ENCODE data around the gene ABI3BP.

ABI3BP gene

DNA sequence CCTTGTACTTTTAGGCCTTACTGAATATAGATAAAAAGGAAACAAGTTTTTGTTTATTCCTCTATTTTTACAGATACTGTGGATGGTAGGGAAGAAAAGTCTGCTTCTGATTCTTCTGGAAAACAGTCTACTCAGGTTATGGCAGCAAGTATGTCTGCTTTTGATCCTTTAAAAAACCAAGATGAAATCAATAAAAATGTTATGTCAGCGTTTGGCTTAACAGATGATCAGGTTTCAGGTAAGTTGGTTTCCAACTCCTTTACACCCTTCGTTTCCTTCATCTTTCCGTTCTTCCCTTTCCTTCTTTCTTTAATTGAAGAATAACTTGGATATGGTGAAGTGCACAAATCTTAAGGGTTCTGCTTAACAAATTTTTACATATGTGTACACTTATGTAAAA is 260.8 kb downstream of the ABI3BP start:
- DNase-seq (ENCODE audit: insufficient read length, low spot score) = no peak
- TF ChIP-seq TAF1 (IDR thresholded peaks at IDR 0.05; ENCODE audit: low read depth, low read length) (no peak), PAX5 (IDR thresholded peaks at IDR 0.05; ENCODE audit: insufficient read depth, low read length, severe bottlenecking) (no peak), POLR2AphosphoS5 (IDR thresholded peaks at IDR 0.05; ENCODE audit: low read depth, low read length) (no peak), POU2F2 (IDR thresholded peaks at IDR 0.05; ENCODE audit: low read depth, low read length) (no peak), POLR2A (IDR thresholded peaks at IDR 0.05; ENCODE audit: low read depth, low read length) (no peak), SPI1 (IDR thresholded peaks at IDR 0.05; ENCODE audit: low read depth, low read length) (no peak)
- no peak for FAIRE-seq

DNA sequence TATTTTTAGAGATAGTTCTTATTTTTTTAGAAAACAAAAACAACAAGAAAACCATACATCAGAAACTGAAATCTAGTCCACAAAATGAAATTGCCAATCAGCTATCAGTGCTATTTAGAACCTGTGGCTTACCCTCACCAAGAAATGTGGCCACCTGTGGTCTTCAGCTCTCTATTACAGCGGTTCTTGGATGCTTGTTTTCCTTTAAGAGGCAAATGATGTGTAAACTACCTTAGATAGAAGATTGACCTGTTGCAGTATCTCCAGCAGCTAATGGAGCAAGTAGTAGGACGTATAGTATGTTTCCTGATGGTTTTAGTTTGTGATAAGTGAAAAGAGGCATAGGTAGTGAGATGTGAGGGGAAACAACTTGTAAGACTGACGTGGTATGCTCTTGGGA is 262.7 kb downstream of the ABI3BP start:
- FAIRE-seq = no peak
- DNase-seq (ENCODE audit: insufficient read length, low spot score) = no peak
- no peak for TF ChIP-seq POLR2AphosphoS5 (IDR thresholded peaks at IDR 0.05; ENCODE audit: low read depth, low read length)
- no peak for TF ChIP-seq POLR2A (IDR thresholded peaks at IDR 0.05; ENCODE audit: low read depth, low read length)
- TF ChIP-seq TAF1 (IDR thresholded peaks at IDR 0.05; ENCODE audit: low read depth, low read length) = no peak
- no peak for TF ChIP-seq PAX5 (IDR thresholded peaks at IDR 0.05; ENCODE audit: insufficient read depth, low read length, severe bottlenecking)
- no peak for TF ChIP-seq POU2F2 (IDR thresholded peaks at IDR 0.05; ENCODE audit: low read depth, low read length)
- no peak for TF ChIP-seq SPI1 (IDR thresholded peaks at IDR 0.05; ENCODE audit: low read depth, low read length)

DNA sequence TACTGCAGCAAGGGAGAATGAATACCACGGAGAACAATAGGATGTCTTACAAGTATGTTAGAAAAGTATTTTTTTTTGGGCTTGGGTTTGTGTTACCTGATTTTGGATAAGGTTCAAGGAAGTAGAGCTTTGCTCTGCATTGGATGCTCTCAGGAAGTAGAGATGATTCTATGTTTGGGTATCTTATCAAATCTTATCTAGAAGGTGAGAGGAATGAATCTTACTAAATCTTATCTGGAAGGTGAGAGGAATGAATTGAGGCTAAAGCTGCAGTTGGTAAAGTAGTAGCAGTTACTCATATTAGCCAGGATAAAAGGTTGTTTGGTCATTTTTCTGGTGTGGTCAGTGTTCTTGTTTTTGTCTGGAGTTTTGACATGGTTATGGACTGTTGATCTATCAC is 266.5 kb downstream of the ABI3BP start:
- no peak for TF ChIP-seq POU2F2 (IDR thresholded peaks at IDR 0.05; ENCODE audit: low read depth, low read length)
- no peak for TF ChIP-seq POLR2A (IDR thresholded peaks at IDR 0.05; ENCODE audit: low read depth, low read length)
- TF ChIP-seq PAX5 (IDR thresholded peaks at IDR 0.05; ENCODE audit: insufficient read depth, low read length, severe bottlenecking) = no peak
- TF ChIP-seq SPI1 (IDR thresholded peaks at IDR 0.05; ENCODE audit: low read depth, low read length) = no peak
- TF ChIP-seq TAF1 (IDR thresholded peaks at IDR 0.05; ENCODE audit: low read depth, low read length) = no peak
- TF ChIP-seq POLR2AphosphoS5 (IDR thresholded peaks at IDR 0.05; ENCODE audit: low read depth, low read length) = no peak
- DNase-seq (ENCODE audit: insufficient read length, low spot score) (no peak), FAIRE-seq (no peak)

DNA sequence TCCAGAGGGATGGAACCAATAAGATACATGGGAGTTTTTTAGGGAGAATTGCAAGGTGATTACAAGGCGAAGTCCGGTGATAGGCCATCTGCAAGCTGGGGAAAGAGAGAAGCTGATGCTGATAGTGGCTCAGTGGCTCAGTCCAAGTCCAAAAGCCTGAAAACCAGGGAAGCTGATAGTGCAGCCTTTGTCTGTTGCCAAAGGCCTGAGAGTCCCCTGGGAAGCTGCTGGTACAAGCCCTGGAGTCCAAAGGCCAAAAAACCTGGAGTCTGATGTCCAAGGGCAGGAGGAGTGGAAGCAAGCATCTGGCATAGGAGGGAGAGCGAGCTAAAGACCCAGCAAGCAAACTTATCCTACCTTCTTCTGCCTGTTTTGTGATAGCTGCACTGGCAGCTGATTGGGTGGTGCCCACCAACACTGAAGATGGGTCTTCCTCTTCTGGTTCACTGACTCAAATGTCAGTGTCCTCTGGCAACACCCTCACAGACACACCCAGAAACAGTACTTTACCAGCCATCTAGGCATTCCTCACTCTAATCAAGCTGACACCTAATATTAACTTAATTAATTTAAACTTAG is 267.2 kb downstream of the ABI3BP start:
- DNase-seq (ENCODE audit: insufficient read length, low spot score) (no peak), FAIRE-seq (no peak)
- no peak for TF ChIP-seq POLR2AphosphoS5 (IDR thresholded peaks at IDR 0.05; ENCODE audit: low read depth, low read length)

DNA sequence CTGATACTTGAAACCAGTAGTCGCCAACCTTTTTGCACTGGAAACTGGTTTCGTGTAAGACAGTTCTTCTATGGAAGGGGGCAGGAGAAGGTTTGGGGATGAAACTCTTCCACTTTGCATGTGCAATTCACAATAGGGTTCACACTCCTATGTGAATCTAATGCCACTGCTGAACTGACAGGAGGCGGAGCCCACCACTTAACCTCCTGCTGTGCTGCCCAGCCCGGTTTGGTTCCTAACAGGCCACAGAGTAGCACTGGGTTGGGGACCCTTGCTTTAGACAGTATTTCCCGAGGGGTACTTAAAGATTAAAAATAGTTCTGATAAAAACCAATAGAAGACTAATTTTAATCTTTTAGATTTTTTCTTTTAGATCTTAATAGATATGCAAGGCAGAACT is 272.8 kb downstream of the ABI3BP start:
- FAIRE-seq (no peak), DNase-seq (ENCODE audit: insufficient read length, low spot score) (no peak)
- no peak for TF ChIP-seq POLR2AphosphoS5 (IDR thresholded peaks at IDR 0.05; ENCODE audit: low read depth, low read length)
- TF ChIP-seq PAX5 (IDR thresholded peaks at IDR 0.05; ENCODE audit: insufficient read depth, low read length, severe bottlenecking) = no peak
- no peak for TF ChIP-seq SPI1 (IDR thresholded peaks at IDR 0.05; ENCODE audit: low read depth, low read length)
- no peak for TF ChIP-seq POLR2A (IDR thresholded peaks at IDR 0.05; ENCODE audit: low read depth, low read length)
- TF ChIP-seq POU2F2 (IDR thresholded peaks at IDR 0.05; ENCODE audit: low read depth, low read length) = no peak
- no peak for TF ChIP-seq TAF1 (IDR thresholded peaks at IDR 0.05; ENCODE audit: low read depth, low read length)

DNA sequence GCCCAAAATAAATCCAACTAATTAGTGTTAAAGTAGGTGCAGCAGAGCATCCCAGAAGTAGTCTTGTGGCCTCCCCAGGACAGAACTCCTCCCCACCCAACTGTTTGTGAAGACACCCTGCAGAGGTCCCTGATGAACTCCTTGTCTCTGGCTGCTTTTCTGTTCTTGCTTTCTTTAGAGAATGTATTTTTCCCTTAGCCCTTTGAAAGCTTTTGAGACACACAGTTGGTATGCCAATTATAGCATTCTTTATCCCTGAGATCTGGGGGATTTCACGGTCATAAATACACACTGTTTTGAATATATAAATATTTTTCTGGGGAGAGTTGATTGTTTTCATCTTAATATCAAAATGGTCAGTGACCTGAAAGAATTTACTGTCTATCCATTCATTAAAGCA is 274.1 kb downstream of the ABI3BP start:
- no peak for FAIRE-seq
- DNase-seq (ENCODE audit: insufficient read length, low spot score) = no peak
- TF ChIP-seq PAX5 (IDR thresholded peaks at IDR 0.05; ENCODE audit: insufficient read depth, low read length, severe bottlenecking) (no peak), SPI1 (IDR thresholded peaks at IDR 0.05; ENCODE audit: low read depth, low read length) (no peak), POLR2A (IDR thresholded peaks at IDR 0.05; ENCODE audit: low read depth, low read length) (no peak), POLR2AphosphoS5 (IDR thresholded peaks at IDR 0.05; ENCODE audit: low read depth, low read length) (no peak), POU2F2 (IDR thresholded peaks at IDR 0.05; ENCODE audit: low read depth, low read length) (no peak), TAF1 (IDR thresholded peaks at IDR 0.05; ENCODE audit: low read depth, low read length) (no peak)

DNA sequence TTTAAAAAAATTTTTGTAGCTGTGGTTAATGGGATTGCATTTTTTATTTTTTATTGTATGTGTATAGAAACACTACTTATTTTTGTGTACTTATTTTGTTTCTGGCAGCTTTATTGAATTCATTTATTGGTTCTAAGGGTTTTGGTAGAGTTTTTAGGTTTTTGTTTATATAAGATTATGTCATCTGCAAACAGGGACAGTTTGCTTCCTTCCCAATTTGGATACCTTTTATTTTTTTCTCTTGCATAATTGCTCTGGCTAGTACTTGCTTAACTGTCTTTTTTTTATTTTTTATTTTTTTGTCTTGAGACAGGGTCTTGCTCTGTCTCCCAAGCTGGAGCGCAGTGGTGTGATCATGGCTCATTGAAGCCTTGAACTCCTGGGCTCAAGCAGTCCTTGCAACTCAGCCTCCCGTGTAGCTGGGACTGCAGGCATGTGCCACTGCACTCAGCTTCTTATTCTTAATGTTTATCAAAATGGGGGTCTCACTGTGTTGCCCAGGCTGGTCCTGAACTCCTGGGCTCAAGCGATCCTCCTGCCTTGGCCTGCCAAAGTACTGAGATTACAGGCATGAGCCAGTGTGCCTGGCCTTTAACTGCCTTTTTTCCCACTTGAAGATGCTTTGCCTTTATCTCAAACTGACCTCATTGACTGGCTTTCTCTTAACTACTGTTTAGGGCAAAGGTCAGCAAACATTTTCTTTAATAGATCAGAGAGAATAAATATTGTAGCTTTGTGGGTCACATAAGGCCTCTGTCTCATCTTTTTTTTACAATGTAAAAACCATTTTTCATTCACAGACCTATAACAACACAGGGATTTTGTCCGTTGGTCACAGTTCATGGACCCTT is 275.4 kb downstream of the ABI3BP start:
- TF ChIP-seq POLR2AphosphoS5 (IDR thresholded peaks at IDR 0.05; ENCODE audit: low read depth, low read length) (no peak), SPI1 (IDR thresholded peaks at IDR 0.05; ENCODE audit: low read depth, low read length) (no peak), TAF1 (IDR thresholded peaks at IDR 0.05; ENCODE audit: low read depth, low read length) (no peak), POLR2A (IDR thresholded peaks at IDR 0.05; ENCODE audit: low read depth, low read length) (no peak), PAX5 (IDR thresholded peaks at IDR 0.05; ENCODE audit: insufficient read depth, low read length, severe bottlenecking) (no peak), POU2F2 (IDR thresholded peaks at IDR 0.05; ENCODE audit: low read depth, low read length) (no peak)
- DNase-seq (ENCODE audit: insufficient read length, low spot score) (no peak), FAIRE-seq (no peak)

DNA sequence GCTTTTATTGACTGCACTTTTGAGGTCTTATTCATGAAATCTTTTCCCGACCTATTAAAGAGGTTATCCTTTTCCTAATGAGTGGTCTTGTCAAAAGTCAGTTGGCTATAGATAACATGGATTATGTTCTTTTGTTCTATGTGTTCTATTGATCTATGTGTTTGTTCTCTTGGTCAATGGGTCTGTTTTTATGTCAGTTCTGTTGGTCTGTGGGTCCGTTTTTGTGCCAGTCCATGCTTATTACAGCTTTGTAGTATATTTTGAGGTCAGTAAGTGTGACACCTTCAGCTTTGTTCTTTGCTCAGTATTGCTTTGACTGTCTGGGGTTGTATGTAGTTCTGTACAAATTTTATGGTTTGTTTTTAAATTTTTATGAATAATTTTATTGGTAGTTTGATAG is 276.2 kb downstream of the ABI3BP start:
- TF ChIP-seq PAX5 (IDR thresholded peaks at IDR 0.05; ENCODE audit: insufficient read depth, low read length, severe bottlenecking) = no peak
- no peak for TF ChIP-seq TAF1 (IDR thresholded peaks at IDR 0.05; ENCODE audit: low read depth, low read length)
- no peak for TF ChIP-seq POLR2A (IDR thresholded peaks at IDR 0.05; ENCODE audit: low read depth, low read length)
- TF ChIP-seq SPI1 (IDR thresholded peaks at IDR 0.05; ENCODE audit: low read depth, low read length) = no peak
- no peak for FAIRE-seq
- DNase-seq (ENCODE audit: insufficient read length, low spot score) = no peak

DNA sequence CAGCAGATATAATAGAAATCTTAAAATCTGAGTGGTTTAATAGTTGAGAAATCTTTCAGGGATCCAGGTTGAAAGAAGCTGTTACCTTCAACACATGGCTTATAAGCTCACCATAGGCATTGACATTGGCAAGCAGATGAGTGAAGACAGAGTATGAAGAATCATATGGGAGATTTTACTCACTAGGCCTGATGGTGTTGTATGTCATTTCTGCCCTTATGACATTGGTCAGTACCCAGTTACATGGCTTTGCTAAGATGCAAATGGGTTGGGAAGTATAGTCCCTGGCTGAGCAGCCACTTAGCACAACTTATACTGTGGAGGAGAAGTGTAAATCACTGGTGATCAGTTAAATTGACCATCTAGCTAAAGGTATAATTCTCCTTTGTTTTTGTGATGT is 278.0 kb downstream of the ABI3BP start:
- TF ChIP-seq POLR2AphosphoS5 (IDR thresholded peaks at IDR 0.05; ENCODE audit: low read depth, low read length) (no peak), POU2F2 (IDR thresholded peaks at IDR 0.05; ENCODE audit: low read depth, low read length) (no peak), TAF1 (IDR thresholded peaks at IDR 0.05; ENCODE audit: low read depth, low read length) (no peak), PAX5 (IDR thresholded peaks at IDR 0.05; ENCODE audit: insufficient read depth, low read length, severe bottlenecking) (no peak), POLR2A (IDR thresholded peaks at IDR 0.05; ENCODE audit: low read depth, low read length) (no peak), SPI1 (IDR thresholded peaks at IDR 0.05; ENCODE audit: low read depth, low read length) (no peak)
- DNase-seq (ENCODE audit: insufficient read length, low spot score) (no peak), FAIRE-seq (no peak)
